OCI-LY7 (cell line): ENCODE measurements around the gene KCNQ2. TPM values are rescaled to one million over a fixed set of nuclear protein-coding genes. Genes with fewer than 3 reads are reported as not detected.

Experiments used
- Bru-seq: library from RNA; stranded (reverse); fragments of 400-500 nt; gene quantifications from one replicate; lab custom pipeline; 2021; lab: Mats Ljungman, UMichigan
- BruChase-seq, 2 experiments: library from RNA; stranded (reverse); fragments of 400-500 nt; gene quantifications; one replicate each; lab custom pipeline; 2021; lab: Mats Ljungman, UMichigan
- BruUV-seq: library from RNA; stranded (reverse); fragments of 400-500 nt; replicated peaks from 2 replicates; lab custom pipeline; 2021; lab: Mats Ljungman, UMichigan
- CTCF ChIA-PET: fragments of 300-600 bp; sonication (Branson Sonifier 250); formaldehyde crosslinking; loops from one replicate; lab custom pipeline; 2022; ENCODE audit warnings: antibody characterized with exemption; ENCODE audit not compliant: unreplicated experiment; lab: Charles Lee
- POLR2A ChIA-PET: fragments of 300-600 bp; sonication (Branson Sonifier 250); formaldehyde crosslinking; loops from one replicate; lab custom pipeline; 2022; ENCODE audit warnings: antibody characterized with exemption; lab: Charles Lee
- DNase-seq: peaks from one replicate; pipeline ENCODE4 v3.0.0-alpha.2; 2015; ENCODE audit warnings: low spot score
- H2AFZ ChIP-seq: fragments of 200-600 bp; sonication (generic), shearing (Covaris generic); 2 replicates; pipeline ENCODE4 v1.6.1; 2014; ENCODE audit warnings: mild to moderate bottlenecking, antibody characterized with exemption, low read length, moderate library complexity
- H3K27ac ChIP-seq: fragments of 200-600 bp; sonication (generic); 2 replicates; pipeline ENCODE4 v1.5.1; 2014; ENCODE audit warnings: mixed run types, low read depth, mild to moderate bottlenecking, moderate library complexity, low read length, inconsistent platforms; ENCODE audit not compliant: poor library complexity, severe bottlenecking
- H3K36me3 ChIP-seq: fragments of 200-600 bp; sonication (generic); 2 replicates; pipeline ENCODE4 v1.6.1; 2014; ENCODE audit warnings: mild to moderate bottlenecking, antibody characterized with exemption, low read length, moderate library complexity, mixed read lengths; ENCODE audit not compliant: insufficient read depth
- H3K4me1 ChIP-seq: fragments of 200-600 bp; sonication (generic); 2 replicates; pipeline ENCODE4 v1.5.1; 2014; ENCODE audit warnings: mild to moderate bottlenecking, low read length; ENCODE audit not compliant: insufficient read depth, poor library complexity, severe bottlenecking
- H3K4me2 ChIP-seq: fragments of 200-600 bp; sonication (generic); 2 replicates; pipeline ENCODE4 v1.6.1; 2014; ENCODE audit warnings: mild to moderate bottlenecking, low read length
- H3K4me3 ChIP-seq: fragments of 200-600 bp; sonication (generic); 2 replicates; pipeline ENCODE4 v1.5.1; 2014; ENCODE audit warnings: mild to moderate bottlenecking, low read depth, low read length; ENCODE audit not compliant: poor library complexity, severe bottlenecking
- H3K79me2 ChIP-seq: fragments of 200-600 bp; sonication (generic); 2 replicates; pipeline ENCODE4 v1.6.1; 2016; ENCODE audit warnings: low read depth, mild to moderate bottlenecking, low read length, moderate library complexity, mixed read lengths; ENCODE audit not compliant: insufficient read depth
- H3K9me2 ChIP-seq: fragments of 200-600 bp; sonication (generic); 2 replicates; pipeline ENCODE4 v1.6.1; 2016; ENCODE audit warnings: mild to moderate bottlenecking, low read length, mixed read lengths; ENCODE audit not compliant: insufficient read depth
- H3K9me3 ChIP-seq: fragments of 200-600 bp; sonication (generic); 2 replicates; pipeline ENCODE4 v1.6.1; 2014; ENCODE audit warnings: mild to moderate bottlenecking, mixed run types, low read length, mixed read lengths
- H4K20me1 ChIP-seq: fragments of 200-600 bp; sonication (generic); 2 replicates; pipeline ENCODE4 v1.6.1; 2014; ENCODE audit warnings: mild to moderate bottlenecking, antibody characterized with exemption, low read length, moderate library complexity, mixed read lengths; ENCODE audit not compliant: insufficient read depth
- EZH2phosphoT487 ChIP-seq: fragments of 200-600 bp; sonication (generic); IDR thresholded peaks from 2 replicates; pipeline ENCODE4 v1.6.1; 2018; ENCODE audit warnings: low read depth, borderline replicate concordance, mild to moderate bottlenecking, mixed run types, antibody characterized with exemption, low read length, moderate library complexity, mixed read lengths
- intact Hi-C: fragments of 100-400 bp; cut with micrococcal nuclease; formaldehyde crosslinking; loops from one replicate; pipeline ENCODE4 v1.10.0; 2022; ENCODE audit not compliant: unreplicated experiment
- long read RNA-seq: library from polyadenylated mRNA; stranded (forward); transcript quantifications from one replicate; pipeline ENCODE4 v2.0.0, GENCODE V29; 2022
- total RNA-seq, 2 experiments: library from RNA; depleted of rRNA in 1 of 2; stranded (reverse); fragments of >200 nt in 1 of 2; shearing (Covaris generic) in 1 of 2; gene quantifications; 2 replicates each; pipeline ENCODE4 v1.2.3, GENCODE V29; 2014 to 2022
- TF ChIP-seq, protein P1 (sequence below): fragments of 200-600 bp; sonication (generic); conservative IDR thresholded peaks from 2 replicates; pipeline ENCODE4 v1.5.1; 2014; ENCODE audit warnings: mild to moderate bottlenecking, antibody characterized with exemption, low read length, moderate library complexity, mixed read lengths

Gene KCNQ2
- total RNA-seq (2014; rRNA removed; shearing (Covaris generic)) (not detected in 2 replicates), total RNA-seq (2022) (not detected in 2 replicates), Bru-seq, nascent RNA (percentile 2 among the genes with signal in this experiment), BruChase-seq, experiment 1, labeled RNA remaining after a 6-hour chase (not detected), BruChase-seq, experiment 2, labeled RNA remaining after a 2-hour chase (percentile 2 among the genes with signal in this experiment)
- long read RNA-seq = 0 reads

DNA sequence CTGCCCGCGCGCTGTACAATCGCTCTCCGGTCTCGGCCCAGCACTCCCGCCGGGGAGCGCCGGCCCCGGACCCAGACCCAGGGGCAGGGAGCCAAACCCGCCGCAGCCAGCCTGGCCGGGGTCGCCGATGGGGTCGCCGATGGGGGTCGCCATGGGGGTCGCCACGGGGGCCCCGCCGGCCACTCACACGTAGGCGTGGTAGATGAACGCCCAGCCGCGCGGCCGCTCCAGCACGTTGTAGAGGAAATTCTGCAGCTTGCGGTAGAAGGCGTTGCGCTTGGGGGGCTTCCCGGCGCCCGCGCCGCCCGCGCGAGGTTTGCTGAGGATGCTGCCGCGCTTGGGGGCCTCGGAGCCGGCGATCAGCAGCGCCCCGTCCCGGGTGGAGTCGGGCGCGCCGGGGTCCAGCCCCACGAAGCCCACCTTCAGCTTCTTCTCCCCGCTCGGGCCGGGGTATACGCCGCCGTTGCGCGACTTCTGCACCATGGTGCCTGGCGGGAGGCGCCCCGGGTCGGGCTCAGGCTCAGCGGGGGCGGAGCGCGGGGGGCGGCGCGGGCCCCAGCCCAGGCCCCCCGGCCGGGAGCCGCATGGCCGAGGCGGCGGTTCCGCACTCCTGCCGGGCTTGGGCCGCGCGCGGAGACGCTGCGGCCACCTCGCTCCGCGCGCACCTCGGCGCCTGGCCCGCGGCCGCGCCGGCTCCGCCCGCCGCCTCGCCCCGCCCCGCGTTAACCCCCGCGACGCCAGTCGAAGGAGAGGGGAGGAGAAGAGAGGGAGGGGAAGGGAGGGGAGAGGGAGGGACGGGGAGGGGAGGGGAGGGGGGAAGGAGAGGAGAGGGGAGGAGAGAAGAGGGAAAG, at the start of gene KCNQ2:
Gene KCNQ2 (minus strand): TSS at position 675 of the 851 bp plus-strand sequence. CDS start 192 bp downstream, at position 483.
- TF ChIP-seq, protein P1, sequence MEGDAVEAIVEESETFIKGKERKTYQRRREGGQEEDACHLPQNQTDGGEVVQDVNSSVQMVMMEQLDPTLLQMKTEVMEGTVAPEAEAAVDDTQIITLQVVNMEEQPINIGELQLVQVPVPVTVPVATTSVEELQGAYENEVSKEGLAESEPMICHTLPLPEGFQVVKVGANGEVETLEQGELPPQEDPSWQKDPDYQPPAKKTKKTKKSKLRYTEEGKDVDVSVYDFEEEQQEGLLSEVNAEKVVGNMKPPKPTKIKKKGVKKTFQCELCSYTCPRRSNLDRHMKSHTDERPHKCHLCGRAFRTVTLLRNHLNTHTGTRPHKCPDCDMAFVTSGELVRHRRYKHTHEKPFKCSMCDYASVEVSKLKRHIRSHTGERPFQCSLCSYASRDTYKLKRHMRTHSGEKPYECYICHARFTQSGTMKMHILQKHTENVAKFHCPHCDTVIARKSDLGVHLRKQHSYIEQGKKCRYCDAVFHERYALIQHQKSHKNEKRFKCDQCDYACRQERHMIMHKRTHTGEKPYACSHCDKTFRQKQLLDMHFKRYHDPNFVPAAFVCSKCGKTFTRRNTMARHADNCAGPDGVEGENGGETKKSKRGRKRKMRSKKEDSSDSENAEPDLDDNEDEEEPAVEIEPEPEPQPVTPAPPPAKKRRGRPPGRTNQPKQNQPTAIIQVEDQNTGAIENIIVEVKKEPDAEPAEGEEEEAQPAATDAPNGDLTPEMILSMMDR = no peak
- no peak for TF ChIP-seq EZH2phosphoT487
- Histone ChIP-seq H2AFZ (no peak within 1 kb of the TSS), H3K27ac (no peak within 1 kb of the TSS), H3K36me3 (no peaks in the 10 kb centered on the region), H3K9me3 (no peaks in the 10 kb centered on the region), H3K9me2 (no peaks in the 10 kb centered on the region), H3K4me2 (no peak within 1 kb of the TSS), H3K4me1 (no peaks in the 10 kb centered on the region), H3K79me2 (no peaks in the 10 kb centered on the region), H3K4me3 (no peak within 1 kb of the TSS), H4K20me1 (no peaks in the 10 kb centered on the region)
- ChIA-PET CTCF (no interaction called here), POLR2A (no interaction called here)
- DNase-seq = no peak
- intact Hi-C loops = no loop called here
- BruUV-seq = no TSS peak

DNA sequence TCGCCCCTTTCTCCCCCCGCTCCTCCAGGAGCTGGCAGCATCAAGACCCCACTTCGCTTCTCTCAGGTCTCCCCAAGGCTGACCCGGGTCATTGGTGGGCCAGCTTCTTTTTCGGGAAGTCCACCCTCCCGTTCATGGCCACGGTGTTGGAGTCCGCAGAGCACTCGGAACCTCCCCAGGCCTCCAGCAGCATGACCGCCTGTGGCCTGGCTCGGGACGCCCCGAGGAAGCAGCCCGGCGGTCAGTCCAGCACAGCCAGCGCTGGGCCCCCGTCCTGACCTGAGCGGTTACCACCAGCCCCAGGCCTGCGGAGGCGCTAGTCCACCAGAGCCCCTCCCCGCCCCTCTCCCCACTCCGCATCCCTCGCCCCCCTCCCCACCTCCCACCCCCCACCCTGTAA, 49.1 kb upstream of the KCNQ2 start:
- Histone ChIP-seq H3K4me3 (peak overlapping the region; percentile 95), H3K36me3 (peaks cover 21% of the 10 kb centered on the region), H3K9me2 (no peaks in the 10 kb centered on the region), H4K20me1 (no peaks in the 10 kb centered on the region), H3K27ac (no peak overlapping the region), H2AFZ (no peak overlapping the region), H3K79me2 (no peaks in the 10 kb centered on the region; the same call in 1 of the 2 replicates), H3K9me3 (peaks cover 6% of the 10 kb centered on the region; the same call in 1 of the 2 replicates), H3K4me1 (peaks cover 11% of the 10 kb centered on the region), H3K4me2 (peak overlapping the region; percentile 100)
- ChIA-PET POLR2A (no interaction called here), CTCF (interaction anchor here (1.0 kb wide), 1 partner anchor 16 kb away, joined by 3 read pairs; the partner anchor contains the start of gene PTK6)
- DNase-seq = no peak
- TF ChIP-seq, protein P1 = no peak
- TF ChIP-seq EZH2phosphoT487 = no peak
- intact Hi-C loops = loop anchor here (2.0 kb wide), 1 partner anchor 25 kb away; no protein-coding TSS in a partner anchor
- no TSS peak for BruUV-seq
